BLaER1 treated with 17β-estradiol and CSF1 and Interleukin-3, amounts not matched to agents 10 nM and 100 nM (cell line): ENCODE data around the gene SHROOM3.

ENCODE experiments used
- H3K27ac ChIP-seq, 11 experiments: shearing (Covaris generic); formaldehyde crosslinking; 2 replicates each; pipeline ENCODE4 v1.8.1; 2022
- H3K27me3 ChIP-seq, 11 experiments: shearing (Covaris generic); formaldehyde crosslinking; 2 replicates each; pipeline ENCODE4 v1.8.1; 2022
- H3K36me3 ChIP-seq, 11 experiments: shearing (Covaris generic); formaldehyde crosslinking; 2 replicates each; pipeline ENCODE4 v1.8.1; 2022
- H3K4me1 ChIP-seq, 10 experiments: shearing (Covaris generic); formaldehyde crosslinking; 2 replicates each; pipeline ENCODE4 v1.8.1; 2022
- H3K4me2 ChIP-seq, 11 experiments: shearing (Covaris generic); formaldehyde crosslinking; 2 replicates each; pipeline ENCODE4 v1.8.1; 2022
- H3K4me3 ChIP-seq, 10 experiments: shearing (Covaris generic); formaldehyde crosslinking; 2 replicates each; pipeline ENCODE4 v1.8.1; 2022
- H3K9ac ChIP-seq, 11 experiments: shearing (Covaris generic); formaldehyde crosslinking; 2 replicates each; pipeline ENCODE4 v1.8.1; 2022
- H3K9me3 ChIP-seq, 11 experiments: shearing (Covaris generic); formaldehyde crosslinking; replicated peaks in 1 of 11; 2 replicates each; pipeline ENCODE4 v1.8.1; 2022
- H4K20me1 ChIP-seq, 11 experiments: shearing (Covaris generic); formaldehyde crosslinking; 2 replicates each; pipeline ENCODE4 v1.8.1; 2022
- Cebpa-rat ChIP-seq, 11 experiments: shearing (Covaris generic); IDR thresholded peaks; 2 replicates each; pipeline ENCODE4 v1.8.1; 2022

Gene SHROOM3

DNA sequence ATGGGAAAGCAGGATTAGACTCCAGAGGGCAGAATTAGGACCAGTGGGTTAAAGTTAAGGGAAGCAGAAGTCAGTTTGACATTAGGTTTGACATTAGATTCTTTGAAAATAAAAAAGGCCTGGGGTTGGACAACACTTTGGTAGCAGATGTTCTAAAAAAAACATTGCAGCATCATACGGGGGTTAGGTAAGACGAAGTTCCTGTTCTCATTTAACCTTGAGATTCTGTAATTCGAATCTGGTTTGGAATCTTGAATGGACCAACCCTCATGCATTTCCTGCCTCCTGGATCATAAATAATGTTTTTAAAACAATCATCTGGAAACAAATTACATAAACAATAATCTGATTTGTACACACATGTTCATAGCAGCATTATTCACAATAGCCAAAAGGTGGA is 181.0 kb downstream of the SHROOM3 start:
- peak overlapping the region in 2 of 11 experiments; percentile 32 to 36; a peak in 4 of 22 replicates for H3K27ac ChIP-seq
- no peaks in the 10 kb centered on the region for H4K20me1 ChIP-seq
- no peak overlapping the region for H3K9ac ChIP-seq
- no peaks in the 10 kb centered on the region; a peak in 1 of 22 replicates for H3K36me3 ChIP-seq
- no peaks in the 10 kb centered on the region for H3K27me3 ChIP-seq
- no peak overlapping the region for H3K4me3 ChIP-seq
- peaks cover 0 to 28% (median 11%) of the 10 kb centered on the region in 10 experiments; a peak in 13 of 20 replicates for H3K4me1 ChIP-seq
- TF ChIP-seq Cebpa-rat (IDR thresholded peaks at IDR 0.05): no peak
- 0 out of 22 replicates have a peak overlapping the region, but pooled peaks of 1 of the 11 experiments have one; percentile 13 for H3K4me2 ChIP-seq
- H3K9me3 ChIP-seq: peaks cover 0 to 27% (median 13%) of the 10 kb centered on the region in 11 experiments; a peak in 11 of 22 replicates

DNA sequence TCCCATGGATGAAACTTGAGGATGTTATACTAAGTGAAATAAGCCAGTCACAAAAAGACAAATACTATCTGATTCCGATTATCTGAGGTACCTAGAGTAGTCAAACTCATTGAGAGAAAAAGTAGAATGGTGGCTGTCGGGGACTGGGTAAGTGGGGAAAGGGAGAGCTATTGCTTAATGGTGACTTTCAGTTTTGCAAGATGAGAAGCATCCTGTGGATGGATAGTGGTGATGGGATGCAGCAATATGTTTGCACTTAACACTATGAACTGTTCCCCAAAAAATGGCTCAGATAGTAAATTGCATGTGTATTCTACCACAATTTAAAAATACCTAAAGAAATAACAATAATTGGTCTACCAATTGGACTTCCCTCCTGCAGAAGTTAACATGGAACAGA is 181.5 kb downstream of the SHROOM3 start:
- Histone ChIP-seq H3K27ac (no peak overlapping the region), H4K20me1 (no peaks in the 10 kb centered on the region), H3K9ac (no peak overlapping the region), H3K36me3 (no peaks in the 10 kb centered on the region), H3K4me1 (peaks cover 0 to 27% (median 11%) of the 10 kb centered on the region in 10 experiments; a peak in 12 of 20 replicates), H3K9me3 (peaks cover 0 to 23% (median 12%) of the 10 kb centered on the region in 11 experiments; a peak in 11 of 22 replicates), H3K4me3 (no peak overlapping the region), H3K4me2 (no peak overlapping the region; a peak in 2 of 22 replicates), H3K27me3 (no peaks in the 10 kb centered on the region)
- TF ChIP-seq Cebpa-rat (IDR thresholded peaks at IDR 0.05): 0 out of 22 replicates have a peak, but pooled peaks of 1 of the 11 experiments have one; percentile 29

DNA sequence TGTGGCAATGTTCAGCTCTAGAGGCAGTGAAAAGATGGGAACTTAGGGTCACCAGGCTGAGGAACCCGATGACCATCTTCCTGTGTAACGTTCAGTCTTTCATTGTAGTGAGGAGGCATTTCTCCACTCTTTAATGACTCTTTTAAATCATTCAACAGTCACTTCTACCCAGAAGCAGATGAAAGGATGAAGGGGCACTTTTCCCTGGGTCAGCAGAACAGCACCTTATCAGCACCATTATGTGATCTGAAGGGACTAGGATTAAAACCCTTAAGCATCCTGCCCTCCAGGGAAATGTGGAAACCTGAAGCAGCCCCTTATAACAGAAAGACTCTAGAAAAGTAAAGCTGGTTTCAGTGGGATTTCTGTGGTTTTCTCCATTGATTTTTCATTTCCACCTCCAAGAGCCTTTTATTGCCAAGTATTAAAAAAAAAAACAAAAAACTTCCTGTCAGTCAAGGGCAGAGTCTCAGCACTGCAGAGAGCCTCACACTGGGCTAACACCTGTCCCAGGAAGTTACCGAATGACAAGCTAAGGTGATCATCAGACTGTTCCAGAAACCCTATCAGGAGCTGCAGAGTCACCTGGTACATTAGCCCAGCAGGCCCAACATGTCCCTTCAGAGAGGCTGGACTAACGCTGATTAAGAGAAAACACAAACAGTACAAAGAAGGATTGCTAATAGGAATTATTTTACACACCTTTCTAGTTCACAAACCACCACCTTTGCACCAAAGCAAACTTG is 185.9 kb downstream of the SHROOM3 start:
- Histone ChIP-seq H3K36me3 (no peaks in the 10 kb centered on the region), H3K4me3 (no peak overlapping the region), H4K20me1 (no peaks in the 10 kb centered on the region), H3K9ac (no peak overlapping the region), H3K9me3 (no peaks in the 10 kb centered on the region), H3K4me1 (peaks cover 0 to 24% (median 18%) of the 10 kb centered on the region in 10 experiments; a peak in 14 of 20 replicates), H3K4me2 (peak overlapping the region in 7 of 11 experiments; percentile 27 to 50 (median 32); a peak in 10 of 22 replicates), H3K27ac (no peak overlapping the region), H3K27me3 (no peaks in the 10 kb centered on the region)
- no peak for TF ChIP-seq Cebpa-rat (IDR thresholded peaks at IDR 0.05)

DNA sequence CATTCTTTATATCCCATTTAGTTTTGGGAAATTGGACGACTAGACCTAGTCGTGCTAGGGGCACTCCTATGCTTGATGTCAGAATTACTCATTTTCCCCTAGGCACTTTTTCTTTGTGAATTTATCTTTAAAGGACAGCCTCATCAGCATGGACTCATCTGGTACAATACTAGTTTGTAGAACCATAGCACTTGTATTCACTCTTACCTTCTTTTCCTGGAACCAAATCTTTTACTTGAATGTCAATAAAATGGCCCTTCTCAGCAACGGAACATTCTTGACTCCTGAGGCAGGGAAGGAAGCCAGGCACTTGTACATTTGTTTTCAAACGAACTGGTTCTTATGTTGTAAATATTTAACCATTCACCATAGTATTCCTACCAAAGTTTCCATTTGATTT is 187.1 kb downstream of the SHROOM3 start:
- Histone ChIP-seq H3K4me3 (no peak overlapping the region), H3K27me3 (no peaks in the 10 kb centered on the region), H3K9ac (no peak overlapping the region), H3K27ac (no peak overlapping the region), H4K20me1 (no peaks in the 10 kb centered on the region), H3K4me1 (peaks cover 0 to 24% (median 18%) of the 10 kb centered on the region in 10 experiments; a peak in 14 of 20 replicates), H3K9me3 (no peaks in the 10 kb centered on the region), H3K4me2 (no peak overlapping the region), H3K36me3 (no peaks in the 10 kb centered on the region)
- no peak for TF ChIP-seq Cebpa-rat (IDR thresholded peaks at IDR 0.05)

DNA sequence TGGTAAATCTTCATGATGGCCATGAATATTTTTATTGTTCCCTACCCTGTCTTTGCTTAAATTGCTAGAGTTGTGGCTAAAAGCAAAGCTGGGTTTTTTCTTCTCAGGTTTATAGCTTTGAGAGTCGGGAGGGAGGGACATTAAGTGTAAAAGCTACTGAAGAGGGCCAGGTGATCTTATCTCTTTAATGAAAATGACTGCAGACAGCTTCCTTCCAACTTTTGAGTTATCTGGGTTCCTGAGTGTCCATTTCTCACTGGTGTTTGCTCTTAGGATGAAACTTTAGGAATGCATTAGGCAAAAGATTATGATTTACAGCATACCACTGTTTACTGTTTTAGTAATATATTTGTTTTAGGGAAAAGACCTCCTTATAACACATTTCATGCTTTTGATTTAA is 187.7 kb downstream of the SHROOM3 start:
- no peaks in the 10 kb centered on the region for H3K9me3 ChIP-seq
- H3K27ac ChIP-seq: no peak overlapping the region
- H4K20me1 ChIP-seq: no peaks in the 10 kb centered on the region
- no peak overlapping the region for H3K4me2 ChIP-seq
- no peaks in the 10 kb centered on the region for H3K27me3 ChIP-seq
- TF ChIP-seq Cebpa-rat (IDR thresholded peaks at IDR 0.05): no peak
- H3K4me3 ChIP-seq: no peak overlapping the region
- peaks cover 0 to 24% (median 18%) of the 10 kb centered on the region in 10 experiments; a peak in 14 of 20 replicates for H3K4me1 ChIP-seq
- H3K36me3 ChIP-seq: no peaks in the 10 kb centered on the region
- no peak overlapping the region for H3K9ac ChIP-seq

DNA sequence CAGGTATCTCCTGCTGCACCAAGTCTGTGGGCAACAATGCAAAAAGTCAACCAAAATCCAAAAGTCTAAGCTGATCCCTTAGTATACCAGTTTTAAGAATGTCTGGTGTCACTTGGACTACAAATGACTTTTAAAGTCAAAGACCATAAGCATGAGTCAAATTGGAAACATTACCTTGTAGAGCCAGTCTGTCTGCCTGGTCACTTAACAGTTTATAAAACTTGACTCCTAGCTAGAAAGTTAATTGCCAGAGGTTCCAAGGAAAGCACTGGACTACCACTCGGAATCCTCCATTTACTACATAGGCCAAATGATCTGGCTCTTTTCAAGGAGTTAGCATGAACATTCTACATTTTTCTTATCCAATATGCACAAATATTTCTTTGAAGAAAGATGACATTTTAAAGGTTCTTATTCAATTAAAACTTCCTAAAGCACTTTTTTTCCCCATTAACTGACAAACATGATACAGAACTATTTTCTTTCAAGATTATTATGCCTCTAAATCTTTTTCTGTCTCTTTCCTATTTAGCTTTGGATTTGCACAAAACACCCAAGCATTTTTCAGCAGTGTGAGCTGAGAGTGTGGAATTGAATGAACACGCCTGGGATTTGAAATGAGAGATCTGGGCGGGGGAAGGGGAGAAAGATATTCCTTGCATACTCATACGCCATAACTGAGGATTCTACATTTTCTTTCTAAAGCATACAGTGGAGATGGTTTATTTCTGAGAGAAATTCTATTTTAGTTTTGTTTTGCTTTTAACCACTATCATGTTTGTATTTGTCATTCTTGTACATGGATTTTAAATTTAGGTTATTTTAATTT is 188.4 kb downstream of the SHROOM3 start:
- no peak overlapping the region for H3K4me2 ChIP-seq
- H3K4me1 ChIP-seq: peaks cover 0 to 25% (median 18%) of the 10 kb centered on the region in 10 experiments; a peak in 14 of 20 replicates
- no peaks in the 10 kb centered on the region for H3K9me3 ChIP-seq
- H3K27ac ChIP-seq: no peak overlapping the region
- no peak for TF ChIP-seq Cebpa-rat (IDR thresholded peaks at IDR 0.05)
- no peak overlapping the region for H3K4me3 ChIP-seq
- H3K9ac ChIP-seq: no peak overlapping the region
- H3K27me3 ChIP-seq: no peaks in the 10 kb centered on the region
- H3K36me3 ChIP-seq: no peaks in the 10 kb centered on the region
- H4K20me1 ChIP-seq: no peaks in the 10 kb centered on the region

DNA sequence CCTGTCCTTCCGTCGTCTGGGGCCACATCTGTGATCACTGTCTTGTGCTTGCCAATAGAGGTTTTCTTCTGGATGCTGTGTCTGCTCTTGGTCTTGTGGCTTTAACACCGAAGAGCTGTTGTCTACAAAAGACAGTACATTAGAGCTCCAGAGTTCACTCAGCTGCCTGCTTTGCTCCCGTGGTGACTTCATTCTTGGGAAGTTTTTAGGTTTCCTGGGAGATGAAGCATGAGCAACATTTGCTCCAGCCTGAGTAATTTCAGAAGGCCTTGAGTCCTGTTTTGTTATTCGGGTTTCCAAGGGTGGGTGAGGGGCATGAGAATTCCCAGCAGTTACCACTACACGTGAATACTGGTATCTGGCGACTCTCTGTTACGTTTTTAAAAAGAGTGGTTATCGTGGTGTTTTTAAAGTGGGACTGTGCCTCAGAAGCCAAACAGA is 189.2 kb downstream of the SHROOM3 start:
- TF ChIP-seq Cebpa-rat (IDR thresholded peaks at IDR 0.05): no peak
- Histone ChIP-seq H3K27ac (no peak overlapping the region), H4K20me1 (no peaks in the 10 kb centered on the region), H3K36me3 (no peaks in the 10 kb centered on the region), H3K9ac (no peak overlapping the region), H3K9me3 (peaks cover 0 to 6% (median 0%) of the 10 kb centered on the region in 11 experiments; a peak in 3 of 22 replicates), H3K27me3 (no peaks in the 10 kb centered on the region), H3K4me3 (no peak overlapping the region), H3K4me1 (peaks cover 0 to 25% (median 18%) of the 10 kb centered on the region in 10 experiments; a peak in 14 of 20 replicates), H3K4me2 (no peak overlapping the region)

DNA sequence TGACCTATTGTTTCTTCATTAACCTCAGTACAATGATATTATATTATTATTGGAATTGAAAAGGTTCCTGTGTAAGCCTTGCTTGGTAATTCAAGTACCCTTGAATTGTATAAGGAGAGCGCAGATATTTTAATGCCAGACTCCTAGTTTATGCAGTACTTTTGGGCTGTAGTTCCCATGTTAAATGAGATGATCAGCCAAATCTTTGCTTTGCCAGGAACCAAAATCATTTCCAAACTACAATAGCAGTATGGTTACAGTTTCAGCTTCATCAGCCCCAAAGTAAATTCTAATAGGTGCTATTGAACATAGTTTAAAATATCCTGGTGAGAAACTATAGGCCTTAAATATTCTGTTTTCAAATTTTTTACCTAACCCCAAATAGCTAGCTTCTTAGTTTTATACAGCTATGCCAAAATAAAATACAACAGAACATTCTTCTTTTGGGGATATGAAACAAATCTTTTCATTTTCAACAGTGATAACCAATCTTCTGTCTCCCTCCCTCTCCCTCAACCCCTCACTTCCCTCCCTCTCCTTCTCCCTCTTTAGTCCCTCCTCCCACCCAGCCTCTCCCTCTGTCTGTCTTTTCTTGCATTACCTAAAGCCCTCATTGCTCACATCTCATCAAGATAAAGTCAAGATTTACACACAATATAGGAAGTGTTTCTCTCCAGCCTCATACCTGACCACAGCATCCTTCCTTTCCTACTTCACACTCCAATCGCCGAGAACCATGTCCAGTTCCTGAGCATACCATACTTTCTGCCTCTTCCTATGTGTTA is 190.1 kb downstream of the SHROOM3 start:
- no peaks in the 10 kb centered on the region for H3K27me3 ChIP-seq
- peak overlapping the region in 6 of 11 experiments; percentile 2 to 40 (median 18); a peak in 7 of 22 replicates for H3K4me2 ChIP-seq
- no peak overlapping the region for H3K27ac ChIP-seq
- no peak overlapping the region for H3K4me3 ChIP-seq
- H4K20me1 ChIP-seq: no peaks in the 10 kb centered on the region
- no peaks in the 10 kb centered on the region for H3K36me3 ChIP-seq
- peaks cover 0 to 9% (median 0%) of the 10 kb centered on the region in 11 experiments; a peak in 3 of 22 replicates for H3K9me3 ChIP-seq
- no peak for TF ChIP-seq Cebpa-rat (IDR thresholded peaks at IDR 0.05)
- peaks cover 0 to 25% (median 18%) of the 10 kb centered on the region in 10 experiments; a peak in 14 of 20 replicates for H3K4me1 ChIP-seq
- H3K9ac ChIP-seq: no peak overlapping the region
